MCF 10A (cell line): ENCODE measurements around the gene CAMTA1. TPM values are rescaled to one million over a fixed set of nuclear protein-coding genes. Genes with fewer than 3 reads are reported as not detected.

ENCODE experiments used
- BruUV-seq: library from RNA; stranded (reverse); fragments of 400-500 nt; replicated peaks from 2 replicates; lab custom pipeline; 2021; lab: Mats Ljungman, UMichigan
- CTCF ChIA-PET: fragments of 300-600 bp; sonication (Branson Sonifier 250); formaldehyde crosslinking; extraction: SDS; loops from one replicate; lab custom pipeline; 2021; ENCODE audit warnings: antibody characterized with exemption, inconsistent platforms; lab: Yijun Ruan, JAX
- POLR2A ChIA-PET: fragments of 300-600, 350-650 bp; sonication (Branson Sonifier 250); formaldehyde crosslinking; extraction: SDS; loops from one replicate; lab custom pipeline; 2020; ENCODE audit warnings: antibody characterized with exemption, inconsistent platforms; lab: Yijun Ruan, JAX
- DNase-seq: peaks from one replicate; pipeline ENCODE4 v3.0.0-alpha.2; 2018; ENCODE audit not compliant: unreplicated experiment
- H3K27ac Mint-ChIP-seq: one replicate; pipeline ENCODE4 v1.8.0; 2022; ENCODE audit warnings: mild to moderate bottlenecking, low read depth, mixed read lengths; ENCODE audit not compliant: unreplicated experiment
- H3K27me3 Mint-ChIP-seq: one replicate; pipeline ENCODE4 v1.8.0; 2022; ENCODE audit warnings: mixed read lengths; ENCODE audit not compliant: insufficient read depth, unreplicated experiment
- H3K36me3 Mint-ChIP-seq: one replicate; pipeline ENCODE4 v1.8.0; 2022; ENCODE audit warnings: mild to moderate bottlenecking, moderate library complexity, mixed read lengths; ENCODE audit not compliant: insufficient read depth, unreplicated experiment
- H3K4me1 Mint-ChIP-seq: one replicate; pipeline ENCODE4 v1.8.0; 2022; ENCODE audit warnings: mixed read lengths; ENCODE audit not compliant: insufficient read depth, unreplicated experiment
- H3K4me3 Mint-ChIP-seq: one replicate; pipeline ENCODE4 v1.8.0; 2022; ENCODE audit warnings: mild to moderate bottlenecking, moderate library complexity, mixed read lengths; ENCODE audit not compliant: unreplicated experiment
- H3K9me3 Mint-ChIP-seq: one replicate; pipeline ENCODE4 v1.8.0; 2022; ENCODE audit warnings: mixed read lengths; ENCODE audit not compliant: unreplicated experiment
- intact Hi-C: fragments of 100-400 bp; cut with micrococcal nuclease; formaldehyde crosslinking; loops from 2 replicates; pipeline ENCODE4 v1.14.1; 2022
- total RNA-seq: library from RNA; stranded (reverse); gene quantifications from 2 replicates; pipeline ENCODE4 v1.2.3, GENCODE V29; 2022
- TF ChIP-seq, protein P1 (sequence below): fragments of 200-600 bp; IDR thresholded peaks from one replicate; pipeline ENCODE4 v1.8.0; 2022; ENCODE audit warnings: antibody characterized with exemption, mild to moderate bottlenecking; ENCODE audit not compliant: unreplicated experiment

CAMTA1 gene
- total RNA-seq, 1 experiment from 2014 or later: 74.1 TPM

GRCh38 chr1:7516929-7517328, 731.7 kb downstream of the CAMTA1 start:
- Mint-ChIP-seq H3K9me3 (no peaks in the 10 kb centered on the region), H3K4me3 (no peak overlapping the region), H3K27ac (no peak overlapping the region), H3K4me1 (no peaks in the 10 kb centered on the region), H3K27me3 (no peaks in the 10 kb centered on the region), H3K36me3 (peaks cover 6% of the 10 kb centered on the region)
- no TSS peak for BruUV-seq
- intact Hi-C loops: no loop called here
- TF ChIP-seq, protein P1, sequence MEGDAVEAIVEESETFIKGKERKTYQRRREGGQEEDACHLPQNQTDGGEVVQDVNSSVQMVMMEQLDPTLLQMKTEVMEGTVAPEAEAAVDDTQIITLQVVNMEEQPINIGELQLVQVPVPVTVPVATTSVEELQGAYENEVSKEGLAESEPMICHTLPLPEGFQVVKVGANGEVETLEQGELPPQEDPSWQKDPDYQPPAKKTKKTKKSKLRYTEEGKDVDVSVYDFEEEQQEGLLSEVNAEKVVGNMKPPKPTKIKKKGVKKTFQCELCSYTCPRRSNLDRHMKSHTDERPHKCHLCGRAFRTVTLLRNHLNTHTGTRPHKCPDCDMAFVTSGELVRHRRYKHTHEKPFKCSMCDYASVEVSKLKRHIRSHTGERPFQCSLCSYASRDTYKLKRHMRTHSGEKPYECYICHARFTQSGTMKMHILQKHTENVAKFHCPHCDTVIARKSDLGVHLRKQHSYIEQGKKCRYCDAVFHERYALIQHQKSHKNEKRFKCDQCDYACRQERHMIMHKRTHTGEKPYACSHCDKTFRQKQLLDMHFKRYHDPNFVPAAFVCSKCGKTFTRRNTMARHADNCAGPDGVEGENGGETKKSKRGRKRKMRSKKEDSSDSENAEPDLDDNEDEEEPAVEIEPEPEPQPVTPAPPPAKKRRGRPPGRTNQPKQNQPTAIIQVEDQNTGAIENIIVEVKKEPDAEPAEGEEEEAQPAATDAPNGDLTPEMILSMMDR: no peak
- DNase-seq: no peak
- ChIA-PET CTCF (interaction anchor here (0.6 to 1.3 kb wide), 2 partner anchors 10 to 64 kb away, joined by 3 to 4 read pairs; no protein-coding TSS in a partner anchor), POLR2A (no interaction called here)

GRCh38 chr1:7517611-7518330, 732.5 kb downstream of the CAMTA1 start:
- BruUV-seq: no TSS peak
- Mint-ChIP-seq H3K27ac (no peak overlapping the region), H3K9me3 (no peaks in the 10 kb centered on the region), H3K4me3 (no peak overlapping the region), H3K27me3 (no peaks in the 10 kb centered on the region), H3K36me3 (peaks cover 6% of the 10 kb centered on the region), H3K4me1 (no peaks in the 10 kb centered on the region)
- intact Hi-C loops: no loop called here
- ChIA-PET POLR2A (no interaction called here), CTCF (interaction anchor here (0.8 to 1.3 kb wide), 2 partner anchors 9 kb away, joined by 3 to 4 read pairs; no protein-coding TSS in a partner anchor)
- no peak for DNase-seq
- TF ChIP-seq, protein P1: no peak

- POLR2A ChIA-PET: no interaction called here
- H3K9me3 Mint-ChIP-seq: no peaks in the 10 kb centered on the region
- TF ChIP-seq, protein P1: no peak
- no TSS peak for BruUV-seq
- no peaks in the 10 kb centered on the region for H3K4me1 Mint-ChIP-seq
- CTCF ChIA-PET: interaction anchor here (0.5 to 0.8 kb wide), 2 partner anchors 9 to 121 kb away, joined by 3 read pairs; no protein-coding TSS in a partner anchor
- peaks cover 6% of the 10 kb centered on the region for H3K36me3 Mint-ChIP-seq
- no peak overlapping the region for H3K4me3 Mint-ChIP-seq
- no peak overlapping the region for H3K27ac Mint-ChIP-seq
- intact Hi-C loops: no loop called here
- H3K27me3 Mint-ChIP-seq: no peaks in the 10 kb centered on the region
- DNase-seq: no peak
Measured at GRCh38 chr1:7518411-7518810, 733.2 kb downstream of the CAMTA1 start.

DNA sequence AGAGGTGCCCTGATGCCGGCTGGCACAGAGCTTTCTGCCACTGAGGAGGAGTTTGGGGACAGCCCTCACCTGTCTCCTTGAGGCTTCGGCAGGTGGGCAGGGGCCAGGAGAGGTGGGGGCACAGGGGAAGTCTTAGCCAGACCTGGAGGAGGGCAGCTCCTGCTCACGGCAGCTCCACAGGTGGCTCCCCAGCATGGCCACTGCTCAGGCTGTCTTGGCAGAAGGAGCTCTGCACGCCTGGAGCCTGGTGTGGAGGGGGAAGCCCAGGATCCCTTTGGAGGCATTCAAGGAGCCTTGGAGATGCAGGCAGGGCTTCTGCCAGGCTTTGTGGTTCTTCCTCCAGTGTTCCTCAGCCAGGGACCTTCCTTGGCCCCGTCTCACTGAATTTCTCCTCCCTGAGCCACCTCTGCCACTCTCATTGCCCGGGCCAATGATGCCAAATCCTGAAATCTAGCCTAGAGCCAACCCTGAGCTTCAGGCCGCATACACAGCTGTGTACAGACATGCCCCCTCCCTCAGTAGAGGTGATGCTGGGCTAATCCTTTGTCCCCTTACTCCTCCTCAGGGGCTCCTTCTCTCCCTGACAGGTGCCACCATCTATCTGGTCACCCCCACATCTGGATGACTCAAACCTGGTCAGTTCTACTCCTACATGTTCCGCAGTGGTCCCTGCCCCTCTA, 734.1 kb downstream of the CAMTA1 start:
- TF ChIP-seq, protein P1: no peak
- no peaks in the 10 kb centered on the region for H3K27me3 Mint-ChIP-seq
- POLR2A ChIA-PET: no interaction called here
- intact Hi-C loops: no loop called here
- no peaks in the 10 kb centered on the region for H3K9me3 Mint-ChIP-seq
- CTCF ChIA-PET: interaction anchor here (0.5 kb wide), 1 partner anchor 120 kb away, joined by 3 read pairs; no protein-coding TSS in a partner anchor
- no peak overlapping the region for H3K27ac Mint-ChIP-seq
- no peaks in the 10 kb centered on the region for H3K4me1 Mint-ChIP-seq
- no peak for DNase-seq
- no peak overlapping the region for H3K4me3 Mint-ChIP-seq
- BruUV-seq: no TSS peak
- peaks cover 6% of the 10 kb centered on the region for H3K36me3 Mint-ChIP-seq
